NCI-H1417 treated with DMSO at 0.1 percent for 48 hours (cell line): ENCODE measurements around the gene HYAL4.
"Not testable (repeated sequence)": the region's sequence is repeated elsewhere in the genome, so short reads cannot be mapped to it uniquely, and the experiment has no call there.

Experiments used
- DNase-seq: peaks from one replicate; lab custom pipeline; 2025; lab: John Stamatoyannopoulos, UW

The HYAL4 gene

GRCh38 chr7:123846217-123846891 lies 1.4 kb downstream of the HYAL4 start:
- DNase-seq: no peak

- DNase-seq: no peak
Measured at GRCh38 chr7:123847868-123848267, 2.9 kb downstream of the HYAL4 start.

- no peak for DNase-seq
Measured at GRCh38 chr7:123849855-123850254, 4.9 kb downstream of the HYAL4 start.

- not testable (repeated sequence) for DNase-seq
Measured at GRCh38 chr7:123851404-123851803, 6.4 kb downstream of the HYAL4 start.

- DNase-seq: not testable (repeated sequence)
Measured at GRCh38 chr7:123854291-123854690, 9.3 kb downstream of the HYAL4 start.

GRCh38 chr7:123856428-123856827 lies 11.5 kb downstream of the HYAL4 start:
- not testable (repeated sequence) for DNase-seq

- no peak for DNase-seq
Measured at GRCh38 chr7:123860848-123861247, 15.9 kb downstream of the HYAL4 start.

- no peak for DNase-seq
Measured at GRCh38 chr7:123862775-123863174, 17.8 kb downstream of the HYAL4 start.

- no peak for DNase-seq
Measured at GRCh38 chr7:123863461-123863860, 18.5 kb downstream of the HYAL4 start.

GRCh38 chr7:123864012-123864411 lies 19.0 kb downstream of the HYAL4 start:
- DNase-seq: no peak

- DNase-seq: peak; percentile 40
Measured at GRCh38 chr7:123864436-123864835, 19.5 kb downstream of the HYAL4 start.

GRCh38 chr7:123864966-123865365 lies 20.0 kb downstream of the HYAL4 start:
- DNase-seq: no peak

- DNase-seq: peak; percentile 31
Measured at GRCh38 chr7:123865517-123866117, 20.6 kb downstream of the HYAL4 start.

GRCh38 chr7:123867225-123867624 lies 22.3 kb downstream of the HYAL4 start:
- no peak for DNase-seq

GRCh38 chr7:123871998-123872867 lies 27.3 kb downstream of the HYAL4 start:
- peak; percentile 64 for DNase-seq

- DNase-seq: no peak
Measured at GRCh38 chr7:123872908-123873307, 27.9 kb downstream of the HYAL4 start.

GRCh38 chr7:123876557-123877256 lies 31.7 kb downstream of the HYAL4 start:
- DNase-seq: no peak

GRCh38 chr7:123879628-123880027 lies 34.7 kb downstream of the HYAL4 start:
- no peak for DNase-seq

GRCh38 chr7:123881300-123881699 lies 36.3 kb downstream of the HYAL4 start:
- no peak for DNase-seq

GRCh38 chr7:123883154-123883553 lies 38.2 kb downstream of the HYAL4 start:
- DNase-seq: no peak

GRCh38 chr7:123888192-123888591 lies 43.2 kb downstream of the HYAL4 start:
- no peak for DNase-seq

GRCh38 chr7:123894753-123895152 lies 49.8 kb downstream of the HYAL4 start:
- not testable (repeated sequence) for DNase-seq
